ENCODE measurements around the gene CLIP1.
A peak's percentile ranks its signal among the peaks of the same experiment; 100 is the strongest.

The CLIP1 gene

DNA sequence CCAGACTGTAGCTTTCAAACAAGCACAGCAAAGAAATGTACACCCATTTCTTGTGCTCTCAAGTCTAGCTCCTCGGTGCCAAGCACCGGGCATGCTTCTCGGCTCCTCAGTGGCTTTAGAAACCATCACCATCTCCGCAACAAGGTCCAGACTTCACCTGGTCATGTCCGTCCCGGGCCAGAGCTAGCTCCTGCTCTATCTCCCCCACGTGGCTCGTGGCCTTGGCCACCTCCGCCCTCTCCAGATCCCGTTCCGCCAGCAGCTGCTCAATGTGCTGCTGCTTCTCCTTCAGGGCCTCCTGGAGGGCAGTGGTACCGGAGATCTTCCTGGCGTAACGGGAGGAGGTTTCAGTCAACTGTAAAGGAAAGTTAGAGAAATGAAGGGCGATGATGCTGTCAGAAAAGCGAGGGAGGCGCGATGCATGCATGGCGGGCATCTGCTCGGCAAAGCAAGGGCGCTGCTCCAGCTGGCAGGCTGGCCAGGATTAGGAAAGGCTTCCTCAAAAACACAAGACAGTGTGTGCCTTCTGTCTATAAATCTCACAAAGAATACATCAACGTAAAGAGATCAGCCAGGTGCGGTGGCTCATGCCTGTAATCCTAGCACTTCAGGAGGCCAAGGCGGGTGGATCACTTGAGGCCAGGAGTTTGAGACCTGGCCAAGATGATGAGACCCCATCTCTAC lies 67.4 kb downstream of the CLIP1 start:
- no peak for DNase-seq

DNA sequence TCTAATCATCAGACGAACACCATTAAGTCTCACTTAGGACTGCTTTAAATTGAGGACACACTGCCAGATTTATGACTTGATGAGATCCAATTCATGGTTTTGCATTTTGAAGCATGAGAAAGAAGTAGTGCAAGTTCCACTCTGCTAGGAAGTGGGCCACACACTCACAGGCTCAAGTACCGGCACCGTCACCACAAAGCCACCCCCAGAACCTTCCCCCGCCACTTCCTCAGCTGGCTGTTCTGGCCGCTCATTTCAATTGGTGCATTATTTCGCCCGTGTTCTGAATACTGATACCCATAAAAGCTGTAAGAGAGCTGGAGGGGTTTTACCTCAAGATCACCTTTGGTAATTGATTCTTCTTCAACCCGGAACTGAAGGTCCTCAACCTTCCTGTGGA lies 70.1 kb downstream of the CLIP1 start:
- no peak for DNase-seq

DNA sequence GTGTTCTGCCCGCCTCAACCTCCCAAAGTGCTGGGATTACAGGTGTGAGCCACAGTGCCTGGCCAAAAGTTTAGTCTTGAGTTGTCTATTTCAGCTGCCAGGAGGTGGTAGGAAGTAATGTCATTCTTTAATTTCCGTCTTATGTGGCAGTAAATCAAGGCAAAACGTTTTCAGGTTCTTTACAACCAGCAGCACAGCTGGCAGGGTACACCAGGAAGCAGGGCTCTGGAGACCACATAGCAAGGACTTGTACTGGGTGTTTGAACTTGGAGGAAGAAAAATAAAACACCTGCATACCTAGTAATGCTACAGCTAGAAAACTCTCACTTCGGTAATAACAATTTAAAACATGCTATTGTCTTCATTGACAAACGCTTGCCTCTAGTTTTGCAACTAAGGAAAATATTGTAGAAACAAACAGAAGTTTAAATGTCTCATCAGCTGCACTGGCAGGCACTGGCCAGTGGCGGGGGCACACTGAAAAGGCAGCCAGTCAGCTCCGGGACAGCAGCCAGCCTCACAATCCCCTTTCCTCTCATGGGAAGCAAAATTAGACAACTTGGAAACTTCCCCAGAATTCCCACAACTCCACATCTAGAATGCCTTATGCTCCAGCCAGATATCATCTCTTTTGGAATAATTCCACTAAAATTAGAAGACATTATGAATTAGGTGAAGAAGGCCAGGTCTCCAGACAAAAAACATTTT lies 72.2 kb downstream of the CLIP1 start:
- no peak for DNase-seq

DNA sequence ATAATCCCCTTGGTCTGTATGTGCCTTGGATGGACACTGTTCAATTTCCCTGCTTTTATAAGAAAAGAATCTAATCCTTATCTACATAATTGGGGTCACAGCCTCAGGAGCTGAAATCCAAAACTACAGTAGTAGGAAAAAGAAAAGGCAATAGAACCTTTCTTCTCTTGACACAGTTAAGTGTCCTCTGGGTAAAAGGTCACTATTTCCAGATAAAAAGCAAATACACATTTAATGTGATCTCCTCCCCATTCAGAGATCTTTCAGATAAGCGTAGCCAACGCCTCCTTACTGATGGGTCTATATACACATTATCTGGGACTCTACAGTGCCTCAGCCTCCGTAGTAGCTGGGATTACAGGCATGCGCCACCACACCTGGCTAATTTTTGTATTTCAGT lies 73.4 kb downstream of the CLIP1 start:
- no peak for DNase-seq

DNA sequence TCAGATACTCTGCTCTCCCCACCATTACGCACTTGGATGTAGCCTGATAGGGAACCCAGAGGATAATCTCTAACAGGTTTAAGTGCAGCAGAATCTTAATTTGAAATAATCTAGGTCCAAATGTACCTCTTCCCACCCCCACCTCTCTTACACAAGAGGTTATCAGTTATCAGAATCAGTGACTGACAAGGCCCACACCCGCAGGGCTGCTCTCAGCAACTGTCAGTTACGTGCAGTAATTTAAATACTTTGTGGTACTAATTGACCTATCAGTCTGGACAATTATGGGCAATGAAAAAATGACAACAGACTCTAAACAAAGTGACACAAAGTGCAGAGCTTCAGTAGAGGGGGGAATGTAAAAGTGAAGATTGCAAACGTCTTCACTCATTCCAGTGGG lies 74.0 kb downstream of the CLIP1 start:
- DNase-seq, result peak; percentile 42

DNA sequence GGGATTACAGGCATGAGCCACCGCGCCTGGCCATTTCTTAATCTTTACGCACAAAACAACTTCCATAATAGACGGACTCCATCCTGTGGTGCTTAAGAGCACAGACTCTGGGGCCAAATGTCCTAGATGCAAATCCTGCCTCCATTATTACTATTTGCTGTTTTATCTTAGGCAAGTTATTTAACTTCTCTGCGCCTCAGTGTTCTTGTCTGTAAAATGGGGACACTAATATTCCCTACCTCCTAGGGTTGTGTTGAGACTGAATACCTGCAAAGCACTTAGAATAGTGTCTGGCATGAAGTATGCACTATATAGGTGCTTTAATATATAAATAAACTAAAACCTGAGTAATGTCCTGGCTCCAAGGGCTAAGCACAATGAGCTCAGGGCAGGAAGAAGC lies 76.4 kb downstream of the CLIP1 start:
- no peak for DNase-seq

DNA sequence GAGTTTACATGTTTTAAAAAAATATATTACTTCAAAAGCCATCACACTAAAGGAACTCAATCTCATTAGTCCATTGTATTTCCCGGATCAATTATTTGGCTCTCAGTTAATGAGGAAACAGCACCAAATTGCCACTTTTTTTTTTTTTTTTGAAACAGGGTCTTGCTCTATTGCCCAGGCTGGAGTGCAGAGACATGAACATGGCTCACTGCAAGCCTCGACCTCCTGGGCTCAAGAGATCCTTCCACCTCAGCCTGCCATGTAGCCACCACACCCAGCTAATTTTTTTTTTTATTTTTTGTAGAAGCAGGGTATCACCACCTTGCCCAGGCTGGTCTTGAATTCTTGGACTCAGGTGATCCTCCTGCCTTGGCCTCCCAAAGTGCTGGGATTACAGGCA lies 77.4 kb downstream of the CLIP1 start:
- DNase-seq, result no peak

DNA sequence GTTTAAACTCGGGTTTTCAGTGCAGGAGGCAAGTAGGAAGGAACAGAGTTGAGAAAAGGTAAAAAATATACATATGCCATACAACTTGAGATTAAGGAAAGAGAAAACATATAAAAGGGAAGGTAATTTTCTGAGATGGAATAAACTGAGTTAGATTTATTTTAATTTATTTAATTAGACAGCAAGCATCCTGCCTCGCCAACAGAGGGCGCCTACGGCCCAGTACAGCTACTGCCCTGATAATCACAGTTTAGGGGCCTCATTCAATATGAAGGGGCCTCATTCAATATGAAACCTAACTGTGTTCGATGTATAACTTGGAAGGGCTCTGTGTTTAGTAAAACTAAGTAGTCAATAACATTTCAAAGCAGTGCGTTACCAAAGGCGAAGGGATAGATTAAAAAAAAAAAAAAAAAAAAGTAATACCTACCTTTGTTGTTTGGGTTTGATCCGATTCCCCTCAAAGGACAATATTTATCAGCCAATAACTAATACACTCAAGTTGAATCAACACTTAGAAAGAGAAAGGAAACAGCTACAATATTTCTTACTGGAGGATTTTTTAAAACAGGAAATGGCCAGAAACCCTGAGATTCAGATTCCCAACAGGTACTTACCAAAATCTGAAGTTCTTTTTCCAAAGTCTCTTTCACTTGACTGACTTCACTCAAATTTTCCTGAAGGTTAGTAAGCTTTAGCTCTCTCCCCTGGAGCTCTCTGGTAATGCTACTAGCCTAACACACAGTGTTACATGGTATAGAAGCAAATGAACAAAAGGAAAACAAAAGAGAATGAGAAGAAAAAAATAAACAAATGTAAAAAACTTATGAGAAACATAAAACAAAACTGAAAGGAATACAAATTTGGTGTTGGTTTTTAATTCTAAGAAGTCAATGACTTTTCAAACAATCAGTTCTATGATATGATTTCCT lies 86.2 kb downstream of the CLIP1 start:
- DNase-seq, result peak; percentile 78

DNA sequence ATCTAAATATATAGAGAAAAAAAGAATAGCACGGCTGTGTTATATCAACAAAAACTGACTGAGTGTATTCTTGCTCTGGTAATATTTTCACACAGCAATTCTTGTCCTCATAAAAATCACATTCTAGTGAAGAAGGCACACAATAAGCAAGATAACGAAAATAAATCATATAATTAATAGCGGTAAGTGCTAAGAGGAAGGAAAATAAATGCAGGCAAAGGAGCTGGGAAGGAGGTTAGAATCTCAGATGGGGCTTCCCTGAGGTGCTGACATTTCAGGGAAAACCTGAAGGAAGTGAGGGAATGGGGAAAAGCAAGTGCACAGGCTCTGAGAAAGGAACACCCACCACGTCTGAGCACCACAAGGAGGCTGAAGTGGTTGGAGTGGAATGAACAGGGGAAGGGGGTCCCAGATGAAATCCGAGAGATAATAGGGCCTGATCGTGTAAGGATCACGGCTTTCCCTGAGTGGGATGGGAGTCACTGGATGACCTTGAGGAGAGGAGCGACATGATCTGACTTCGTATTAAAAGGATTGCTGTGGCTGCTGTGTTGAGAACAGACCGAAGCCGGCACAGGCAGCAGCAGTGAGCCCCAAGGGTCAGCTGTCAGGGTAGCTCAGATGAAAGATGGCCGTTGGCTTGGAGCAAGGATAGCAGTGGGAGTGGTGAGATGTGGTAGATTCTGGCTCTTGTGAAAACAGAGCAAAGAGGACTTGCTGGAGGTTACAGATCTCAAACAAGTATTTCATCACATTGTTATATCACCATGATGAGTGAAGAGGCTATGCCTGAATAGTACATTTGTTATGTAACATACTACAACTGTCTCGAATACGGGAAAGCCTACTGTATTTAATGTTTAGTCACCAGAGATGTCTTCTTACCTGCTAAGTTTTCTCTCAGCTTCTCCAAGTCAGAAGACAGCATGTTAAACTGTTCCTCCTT lies 89.1 kb downstream of the CLIP1 start:
- no peak for DNase-seq

DNA sequence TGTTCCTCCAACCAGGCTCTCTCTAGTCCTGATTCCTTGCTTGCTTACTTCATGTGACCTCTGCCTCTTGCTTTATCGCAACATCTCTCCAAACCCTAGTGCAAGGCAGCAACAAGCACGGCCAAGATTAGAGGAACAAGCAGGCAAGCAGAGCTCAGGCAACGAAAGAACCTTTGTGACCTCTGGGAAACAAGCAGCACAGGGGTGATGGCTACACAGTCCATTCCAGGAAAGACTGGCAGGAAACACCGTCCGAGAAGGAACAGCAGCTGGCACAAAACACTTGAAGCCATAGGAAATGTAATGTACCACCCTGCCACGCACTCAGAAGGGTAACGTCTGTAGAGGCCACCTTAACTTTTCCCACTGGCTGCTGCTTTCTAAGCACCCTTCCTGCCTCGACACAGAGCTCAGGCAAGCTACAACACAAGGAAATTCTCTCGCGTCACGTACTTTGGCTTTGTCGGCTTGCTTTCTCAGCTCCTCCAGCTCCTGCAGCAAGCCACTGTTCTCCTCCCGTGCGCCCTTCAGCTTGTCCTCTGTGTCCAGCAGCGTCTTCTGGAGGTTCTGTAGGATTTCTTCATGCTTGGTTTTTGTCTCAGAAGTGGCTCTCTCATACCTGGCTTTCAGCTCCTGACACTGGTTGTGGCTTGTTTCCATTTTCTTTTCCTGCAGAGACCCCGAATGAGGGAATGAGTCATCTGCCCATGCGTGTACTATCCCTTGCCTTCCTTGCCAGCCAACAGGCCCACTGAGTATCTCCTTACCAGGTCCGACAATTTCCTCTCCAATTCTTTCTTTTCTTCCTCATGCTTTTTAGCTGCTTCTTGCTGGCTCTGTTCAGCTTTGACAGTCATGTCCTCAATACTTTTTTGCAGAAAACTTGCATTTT lies 94.7 kb downstream of the CLIP1 start:
- no peak for DNase-seq

DNA sequence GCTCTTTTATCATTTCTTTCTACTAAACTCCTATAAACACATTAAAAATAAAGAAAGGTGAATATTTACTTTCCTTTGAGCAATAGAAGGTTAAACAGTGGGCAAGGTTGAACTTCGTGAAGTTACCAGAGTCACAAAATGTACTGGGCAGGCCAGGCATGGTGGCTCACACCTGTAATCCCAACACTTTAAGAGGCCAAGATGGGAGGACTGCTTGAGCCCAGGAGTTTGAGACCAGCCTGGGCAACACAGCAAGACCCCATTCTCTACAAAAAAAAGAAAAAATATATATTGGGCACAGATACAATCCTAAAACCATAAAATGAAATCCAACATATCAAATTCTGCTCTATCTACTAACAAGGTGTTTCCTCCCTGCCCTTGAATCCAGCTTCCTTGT lies 95.5 kb downstream of the CLIP1 start:
- no peak for DNase-seq

DNA sequence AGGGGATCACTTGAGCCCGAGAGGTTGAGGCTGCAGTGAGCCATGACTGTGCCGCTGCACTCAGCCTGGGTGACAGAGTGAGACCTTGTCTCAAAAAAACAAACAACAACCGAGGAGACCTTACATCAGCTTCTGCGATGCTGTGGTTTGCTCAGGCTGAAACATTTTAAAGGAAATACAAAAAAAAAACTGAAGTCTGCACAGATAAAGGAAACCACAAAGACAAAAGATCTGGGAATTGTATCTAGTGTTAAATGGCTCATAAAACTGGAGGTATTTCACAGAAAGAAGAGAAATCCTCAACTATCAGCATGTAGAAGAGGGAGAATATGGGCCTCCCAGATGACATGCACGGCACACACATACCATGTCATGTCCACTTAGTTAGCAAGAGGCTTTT lies 95.9 kb downstream of the CLIP1 start:
- no peak for DNase-seq

DNA sequence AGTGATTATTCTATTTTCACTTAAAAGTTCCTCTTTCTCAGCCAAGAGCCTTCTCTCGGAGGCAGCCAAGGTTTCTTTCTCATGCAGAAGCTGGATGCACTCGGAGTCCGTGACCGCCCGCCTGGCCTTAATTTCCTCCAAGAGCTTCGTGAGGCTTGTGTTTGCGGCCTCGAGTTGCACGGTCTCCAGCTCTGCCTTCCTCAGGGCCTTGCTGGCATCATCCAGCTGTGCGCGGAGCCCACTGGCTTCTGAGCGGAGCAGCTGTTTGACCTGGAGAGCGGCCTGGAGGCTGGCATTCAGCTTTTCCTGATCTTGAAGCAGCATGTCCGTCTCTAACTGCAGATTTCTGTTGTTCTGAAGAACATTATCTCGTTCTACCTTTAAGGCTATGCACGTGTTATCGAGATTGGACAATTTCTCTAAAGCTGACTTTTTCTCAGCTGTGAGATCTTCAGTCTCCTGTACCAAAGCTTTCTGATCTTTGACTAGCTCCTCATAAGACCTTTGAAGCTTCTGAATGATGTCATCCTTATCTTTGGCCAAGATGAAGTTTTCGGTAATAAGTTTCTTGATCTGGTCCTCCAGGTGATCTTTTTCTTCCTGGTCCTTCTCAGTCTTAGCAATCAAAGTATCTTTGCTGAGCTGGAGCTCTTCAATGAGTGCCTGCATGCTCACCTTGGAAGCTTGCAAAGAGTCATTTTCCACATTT lies 99.0 kb downstream of the CLIP1 start:
- no peak for DNase-seq

DNA sequence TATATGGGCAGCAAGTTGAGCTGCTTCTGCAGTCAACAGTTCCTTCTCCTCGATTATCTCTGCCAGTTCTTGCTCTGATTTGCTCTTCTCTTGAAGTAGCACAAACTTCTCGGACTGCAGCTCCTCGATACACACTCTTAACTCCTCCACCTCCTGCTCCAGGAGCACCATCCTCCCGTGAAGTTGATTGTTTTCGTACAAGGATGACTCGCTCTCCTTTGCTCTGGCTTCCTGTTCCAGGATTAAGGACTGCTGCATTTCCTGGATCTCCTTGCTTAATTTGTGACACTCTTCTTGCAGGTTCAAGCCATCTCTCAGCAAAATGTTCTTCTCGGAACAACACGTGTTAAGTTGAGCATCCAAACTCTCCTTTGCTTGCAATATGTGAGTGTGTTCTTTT lies 100.0 kb downstream of the CLIP1 start:
- DNase-seq, result no peak

DNA sequence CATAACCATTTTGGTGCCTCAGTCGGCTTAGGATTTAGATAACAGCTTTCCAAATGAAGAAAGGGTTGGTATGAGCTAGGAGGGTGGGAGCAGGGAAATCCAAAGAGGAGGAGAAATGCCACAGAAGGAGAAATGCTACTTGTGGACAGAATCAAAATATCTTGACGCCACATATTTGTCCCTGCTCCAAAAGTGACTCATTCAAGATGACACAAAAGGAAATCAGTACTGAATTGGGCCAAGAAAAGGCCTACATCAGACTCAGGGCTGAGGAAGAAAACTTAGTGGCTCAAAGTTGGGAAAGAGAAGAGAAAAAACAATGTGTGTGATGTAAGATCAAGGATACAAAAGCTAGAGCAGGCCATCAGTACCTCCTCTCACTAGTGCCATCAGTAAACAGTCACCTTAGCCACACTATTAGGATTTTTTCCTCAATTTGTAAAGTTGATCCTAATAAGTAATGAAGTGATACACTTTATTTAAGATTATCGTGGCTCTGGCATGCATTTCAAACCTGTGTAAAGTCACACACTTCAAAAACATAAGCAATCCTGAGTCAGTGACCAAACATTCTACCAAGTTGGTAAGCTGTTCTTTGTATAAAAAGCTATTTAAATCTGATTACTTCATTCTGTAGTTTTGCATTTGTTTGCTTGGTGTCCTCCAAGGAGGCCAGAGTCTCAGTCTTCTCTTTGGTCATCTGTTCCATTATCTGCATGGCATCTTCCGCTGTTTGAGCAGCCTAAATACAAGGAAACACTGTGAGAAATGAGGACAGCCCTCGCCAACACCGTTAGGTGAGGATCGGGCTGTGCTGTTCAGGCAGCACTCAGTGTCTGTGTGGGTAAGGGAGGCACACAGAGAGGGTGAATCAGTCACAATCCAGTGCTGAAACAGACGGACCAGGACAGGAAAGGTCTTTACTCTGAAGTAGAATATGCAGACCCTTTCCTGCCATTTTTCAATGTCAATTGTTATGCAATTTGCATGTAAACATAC lies 103.6 kb downstream of the CLIP1 start:
- no peak for DNase-seq

DNA sequence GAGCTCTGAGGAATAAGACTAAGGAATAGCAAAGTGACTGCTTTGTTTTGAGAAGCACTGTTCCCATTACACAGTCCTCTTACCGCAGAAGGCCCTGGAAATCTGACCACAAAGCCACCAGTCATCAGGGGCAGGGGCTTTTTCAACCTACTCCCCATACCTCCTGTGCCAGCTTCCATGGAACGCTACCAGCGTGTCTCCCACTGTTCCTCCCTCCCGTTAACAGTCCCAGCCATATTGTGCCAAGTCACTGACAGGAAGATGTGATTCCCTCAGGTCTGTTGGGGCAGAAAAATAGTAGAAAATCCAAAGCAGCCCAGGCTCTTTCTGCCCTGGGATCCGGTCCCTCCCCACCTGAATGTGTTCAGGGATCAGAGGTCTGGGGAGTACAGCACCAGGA lies 109.5 kb downstream of the CLIP1 start:
- no peak for DNase-seq

DNA sequence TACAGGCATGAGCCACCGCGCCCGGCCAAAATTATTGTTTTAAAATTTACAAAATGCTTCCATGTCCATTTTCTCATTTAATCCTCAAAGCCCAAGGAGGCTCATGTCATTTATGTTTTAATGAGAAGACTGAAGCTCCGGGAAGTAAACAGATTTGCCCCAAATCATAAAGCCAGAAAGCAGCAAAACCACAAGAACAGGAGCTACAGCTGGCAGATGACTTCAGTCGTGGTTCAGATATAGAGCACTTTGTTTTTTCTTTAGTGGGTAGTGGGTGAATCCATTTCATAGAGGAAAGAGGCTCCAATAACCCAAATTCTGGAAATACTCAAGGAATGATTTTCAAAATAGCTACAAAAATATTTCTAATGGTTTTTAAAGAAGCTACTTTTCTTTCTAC lies 110.8 kb downstream of the CLIP1 start:
- no peak for DNase-seq

DNA sequence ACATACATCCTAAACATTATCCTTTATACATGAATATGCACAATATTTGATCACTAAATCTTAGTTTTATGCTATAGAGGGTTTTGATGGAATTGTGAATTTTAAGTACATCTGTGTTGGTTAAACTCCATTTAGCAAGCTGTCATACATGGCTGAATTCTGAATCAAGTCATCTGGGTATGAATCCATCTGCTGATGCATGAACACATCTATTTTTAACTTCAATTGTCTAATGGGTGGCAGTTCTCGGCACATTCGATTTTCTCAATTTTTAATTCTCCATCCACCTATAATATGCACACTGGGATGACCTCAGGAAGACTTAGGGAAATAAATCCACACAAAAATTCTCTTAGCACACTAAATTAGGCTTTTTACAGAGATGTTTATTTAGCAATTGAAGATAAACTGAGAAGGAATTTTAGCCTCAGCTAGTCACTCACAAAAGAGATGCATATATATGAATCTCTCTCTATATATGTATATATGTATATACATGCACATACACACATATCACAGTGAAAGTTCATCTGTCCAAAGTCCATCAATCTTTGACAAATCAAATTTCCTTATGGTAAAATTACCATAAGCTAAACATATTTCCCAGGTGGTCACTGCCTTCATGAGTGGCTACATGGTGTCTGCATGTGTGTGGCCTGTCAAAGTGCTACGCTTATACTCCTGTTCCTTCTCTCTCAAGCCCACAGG lies 111.7 kb downstream of the CLIP1 start:
- no peak for DNase-seq

DNA sequence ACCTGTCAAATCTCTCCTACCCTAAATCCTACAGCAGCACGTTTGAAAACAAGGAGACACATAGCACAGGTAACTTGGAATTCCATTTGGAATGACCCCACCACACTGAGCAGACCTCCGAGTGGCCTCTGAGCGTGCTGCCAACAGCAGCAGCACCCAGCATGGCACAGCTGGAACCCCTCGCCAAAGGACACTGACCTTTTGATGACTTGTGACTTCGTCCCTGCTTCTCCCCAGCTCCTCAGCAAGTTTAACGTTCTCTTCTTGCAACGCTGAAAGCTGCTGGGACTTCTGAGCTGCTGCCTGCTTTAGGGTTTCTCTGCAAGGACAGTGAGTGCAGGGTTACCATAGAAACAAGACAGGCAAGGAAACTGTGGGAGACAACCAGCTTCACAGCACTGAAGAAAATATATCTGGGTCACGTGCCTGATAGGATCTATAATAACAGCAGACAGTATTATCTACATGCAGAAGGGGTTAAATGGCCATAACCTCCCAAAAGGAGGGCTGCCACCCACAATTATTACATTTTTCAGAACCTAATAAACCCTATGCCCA lies 112.8 kb downstream of the CLIP1 start:
- DNase-seq, result peak; percentile 11
